Endodermal cell (in vitro differentiated cells): ENCODE results near the gene RIMBP2. TPM values are rescaled to one million over a fixed set of nuclear protein-coding genes. Genes with fewer than 3 reads are reported as not detected.
A peak's percentile ranks its signal among the peaks of the same experiment; 100 is the strongest.

Experiments used
- DNase-seq: peaks from one replicate; pipeline ENCODE4 v3.0.0-alpha.2; 2017
- H3K27ac ChIP-seq: 2 replicates; pipeline ENCODE4 v1.5.1; 2013; ENCODE audit warnings: mild to moderate bottlenecking, low read depth, low read length, moderate library complexity
- H3K27me3 ChIP-seq: 2 replicates; pipeline ENCODE4 v1.6.1; 2013; ENCODE audit warnings: mild to moderate bottlenecking, low read length, moderate library complexity; ENCODE audit not compliant: insufficient read depth, control insufficient read depth, poor library complexity, severe bottlenecking
- H3K36me3 ChIP-seq: 2 replicates; pipeline ENCODE4 v1.7.0; 2013; ENCODE audit warnings: mild to moderate bottlenecking, low read length, moderate library complexity; ENCODE audit not compliant: control insufficient read depth, insufficient read depth
- H3K4me1 ChIP-seq: one replicate; pipeline ENCODE4 v1.7.0; 2013; ENCODE audit warnings: low read length; ENCODE audit not compliant: control insufficient read depth, insufficient read depth
- H3K4me3 ChIP-seq: 2 replicates; pipeline ENCODE4 v1.5.1; 2013; ENCODE audit warnings: mild to moderate bottlenecking, low read length, moderate library complexity
- H3K9ac ChIP-seq: 2 replicates; pipeline ENCODE4 v1.6.1; 2013; ENCODE audit warnings: mild to moderate bottlenecking, low read length, moderate library complexity; ENCODE audit not compliant: poor library complexity, severe bottlenecking; ENCODE audit errors: extremely low read depth
- H3K9me3 ChIP-seq: 2 replicates; pipeline ENCODE4 v1.6.1; 2013; ENCODE audit warnings: mild to moderate bottlenecking, low read length, moderate library complexity; ENCODE audit not compliant: control insufficient read depth
- H3K27ac Mint-ChIP-seq: 2 replicates; pipeline ENCODE4 v1.8.0; 2020; ENCODE audit warnings: mixed read lengths
- H3K27me3 Mint-ChIP-seq: 2 replicates; pipeline ENCODE4 v1.8.0; 2021; ENCODE audit warnings: mild to moderate bottlenecking, mixed read lengths; ENCODE audit not compliant: insufficient read depth
- H3K36me3 Mint-ChIP-seq: 2 replicates; pipeline ENCODE4 v1.8.0; 2020; ENCODE audit warnings: low read depth, mixed read lengths
- H3K4me1 Mint-ChIP-seq: 2 replicates; pipeline ENCODE4 v1.8.0; 2020; ENCODE audit warnings: mixed read lengths
- H3K4me3 Mint-ChIP-seq: 2 replicates; pipeline ENCODE4 v1.8.0; 2020; ENCODE audit warnings: mild to moderate bottlenecking, moderate library complexity, mixed read lengths
- H3K9me3 Mint-ChIP-seq: 2 replicates; pipeline ENCODE4 v1.8.0; 2020; ENCODE audit warnings: mild to moderate bottlenecking, mixed read lengths
- CTCF ChIP-seq: fragments of 200-600 bp; sonication (generic); conservative IDR thresholded peaks from 2 replicates; pipeline ENCODE4 v1.5.0; 2021; ENCODE audit warnings: antibody characterized with exemption, mild to moderate bottlenecking
- WGBS, 2 experiments: methylation state at CpG; one replicate each; pipeline versions ENCODE4 v1.1.5 to v1.1.7; 2013; ENCODE audit warnings: missing lambda C conversion rate in 2 of 2, mixed read lengths in 1 of 2; ENCODE audit not compliant: insufficient coverage in 1 of 2, insufficient read length in 1 of 2; 5-methylcytosine and 5-hydroxymethylcytosine counted together
- total RNA-seq, 2 donors: library from RNA; stranded (reverse); fragmentation: NEBNext Ultra II Directional in 1 of 2; extraction: Animal tissue kit (Norgen Biotek cat#: 25700) in 1 of 2; gene quantifications; 2 replicates in 1 of 2; 3 replicates in 1 of 2; pipeline ENCODE4 v1.2.1, GENCODE V29; 2021

RIMBP2 gene
- total RNA-seq, 2 donors from 2014 or later: 0.13 to 3.4 TPM

- Histone ChIP-seq H3K36me3 (no peaks in the 10 kb centered on the region), H3K27me3 (no peaks in the 10 kb centered on the region), H3K9ac (no peak overlapping the region), H3K27ac (no peak overlapping the region), H3K4me1 (no peaks in the 10 kb centered on the region), H3K9me3 (no peaks in the 10 kb centered on the region), H3K4me3 (no peak overlapping the region)
- WGBS, 2 experiments: 93% methylated on average over 13 to 16 of the region's 18 CpGs
- peaks cover 15% of the 10 kb centered on the region for H3K27me3 Mint-ChIP-seq
- H3K27ac Mint-ChIP-seq: no peak overlapping the region
- no peak for TF ChIP-seq CTCF
- H3K4me3 Mint-ChIP-seq: no peak overlapping the region
- no peaks in the 10 kb centered on the region for H3K36me3 Mint-ChIP-seq
- peaks cover 8% of the 10 kb centered on the region for H3K9me3 Mint-ChIP-seq
- no peak for DNase-seq
- H3K4me1 Mint-ChIP-seq: no peaks in the 10 kb centered on the region
These were observed 76.3 kb downstream of the RIMBP2 start for GRCh38 chr12:130639476-130640424.

- no peaks in the 10 kb centered on the region for H3K4me1 ChIP-seq
- Mint-ChIP-seq H3K36me3 (no peaks in the 10 kb centered on the region), H3K9me3 (peaks cover 8% of the 10 kb centered on the region), H3K4me3 (no peak overlapping the region), H3K27me3 (peaks cover 21% of the 10 kb centered on the region), H3K27ac (no peak overlapping the region), H3K4me1 (peaks cover 6% of the 10 kb centered on the region)
- no peaks in the 10 kb centered on the region for H3K27me3 ChIP-seq
- H3K9ac ChIP-seq: no peak overlapping the region
- no peak for TF ChIP-seq CTCF
- no peaks in the 10 kb centered on the region for H3K36me3 ChIP-seq
- 91 to 95% methylated on average over 5 of the region's 5 CpGs for WGBS, 2 experiments
- no peaks in the 10 kb centered on the region for H3K9me3 ChIP-seq
- H3K27ac ChIP-seq: no peak overlapping the region
- DNase-seq: no peak
- H3K4me3 ChIP-seq: no peak overlapping the region
These were observed 79.7 kb downstream of the RIMBP2 start for GRCh38 chr12:130636370-130636769.

- no peak overlapping the region for H3K4me3 ChIP-seq
- H3K27me3 Mint-ChIP-seq: peaks cover 21% of the 10 kb centered on the region
- no peaks in the 10 kb centered on the region for H3K36me3 Mint-ChIP-seq
- H3K4me1 ChIP-seq: no peaks in the 10 kb centered on the region
- no peaks in the 10 kb centered on the region for H3K36me3 ChIP-seq
- no peak overlapping the region for H3K9ac ChIP-seq
- TF ChIP-seq CTCF: no peak
- no peak overlapping the region for H3K27ac ChIP-seq
- H3K9me3 ChIP-seq: no peaks in the 10 kb centered on the region
- peaks cover 6% of the 10 kb centered on the region for H3K4me1 Mint-ChIP-seq
- DNase-seq: peak; percentile 58
- WGBS, 2 experiments: 68 to 89% methylated on average over 2 to 4 of the region's 4 CpGs
- no peak overlapping the region for H3K4me3 Mint-ChIP-seq
- H3K27ac Mint-ChIP-seq: no peak overlapping the region
- H3K9me3 Mint-ChIP-seq: peaks cover 8% of the 10 kb centered on the region
- H3K27me3 ChIP-seq: no peaks in the 10 kb centered on the region
These were observed 81.2 kb downstream of the RIMBP2 start for GRCh38 chr12:130634866-130635265.
